NCI-H2107 treated with DMSO at 0.1 percent for 48 hours (cell line): ENCODE measurements around the gene SGSH.
"Not testable (repeated sequence)": the region's sequence is repeated elsewhere in the genome, so short reads cannot be mapped to it uniquely, and the experiment has no call there.

ENCODE experiments used
- DNase-seq: peaks from one replicate; lab custom pipeline; 2025; ENCODE audit not compliant: unreplicated experiment; lab: John Stamatoyannopoulos, UW

The SGSH gene

GRCh38 chr17:80220054-80220735 is at the start of gene SGSH, which contains the start of gene SLC26A11:
Gene SGSH (minus strand): TSS chr17:80220333. CDS start chr17:80220313, 20 bp downstream.
Gene SLC26A11 (plus strand): TSS chr17:80220427. CDS start chr17:80221561, 1,134 bp downstream.
- DNase-seq, result peak; percentile 2

GRCh38 chr17:80269405-80269807 is 49.3 kb upstream of the SGSH start:
- DNase-seq, result no peak

GRCh38 chr17:80268427-80268826 is 48.3 kb upstream of the SGSH start:
- no peak for DNase-seq

DNA sequence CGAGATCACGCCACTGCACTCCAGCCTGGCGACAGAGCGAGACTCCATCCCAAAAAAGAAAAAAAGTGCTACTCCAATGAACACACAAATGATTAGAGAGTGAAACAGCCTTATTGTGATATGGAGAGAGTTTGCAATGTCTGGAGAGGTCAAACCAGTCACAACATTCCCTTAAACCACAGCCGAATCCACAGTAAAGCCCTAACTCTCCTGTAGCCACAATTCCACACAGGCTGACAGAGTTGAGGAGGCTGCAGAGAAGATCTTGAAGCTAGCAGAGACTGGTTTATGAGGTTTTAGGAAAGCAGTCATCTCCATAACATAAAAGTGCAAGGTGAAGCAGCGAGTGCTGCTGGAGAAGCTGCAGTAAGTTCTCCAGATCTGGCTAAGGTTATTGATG is 47.3 kb upstream of the SGSH start:
- no peak for DNase-seq

- DNase-seq, result no peak
Observed at GRCh38 chr17:80265205-80266068, 45.3 kb upstream of the SGSH start.

DNA sequence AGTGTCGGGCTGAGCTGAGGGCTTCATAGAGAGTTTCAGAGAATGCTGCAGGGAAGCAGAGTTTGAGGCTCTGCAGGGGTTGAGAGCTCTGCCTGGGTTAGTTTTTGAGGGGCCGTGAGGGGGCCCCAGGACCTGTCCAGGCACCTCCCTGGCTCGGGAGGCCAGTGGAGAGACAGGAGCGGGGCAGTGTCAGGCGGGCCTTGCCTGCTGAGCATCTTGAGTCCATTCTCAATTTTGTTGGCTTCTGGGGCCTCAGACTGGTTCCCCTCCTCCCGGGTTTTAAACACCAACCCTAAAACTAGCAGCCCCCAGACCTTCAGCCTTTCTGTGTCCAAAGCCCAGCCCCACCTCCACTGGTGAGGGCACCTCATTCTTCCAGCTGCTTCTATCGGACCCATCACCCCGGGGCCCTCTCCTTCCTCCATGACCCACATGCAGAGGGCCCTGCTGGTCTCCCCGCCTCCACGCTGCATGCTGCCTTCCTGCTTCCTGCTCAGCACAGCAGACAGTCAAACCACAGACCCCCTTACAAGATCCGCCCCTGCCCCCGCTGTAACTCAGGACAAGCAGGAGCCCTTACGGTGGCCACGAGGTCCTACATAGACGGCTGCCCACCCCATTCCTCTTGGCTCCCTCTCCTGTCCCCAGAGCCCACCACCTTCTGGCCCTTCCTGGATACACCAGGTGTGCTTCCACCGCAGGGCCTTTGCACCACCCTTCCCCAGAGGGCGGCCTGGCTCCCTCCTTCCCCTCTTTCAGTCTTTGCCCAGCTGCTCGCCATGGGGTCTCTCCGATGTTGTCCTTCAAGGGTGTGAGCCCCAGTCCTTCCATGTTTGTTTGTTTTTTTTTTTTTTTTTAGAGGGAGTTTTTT is 44.3 kb upstream of the SGSH start:
- DNase-seq, result no peak

- DNase-seq, result peak; percentile 73
Observed at GRCh38 chr17:80263253-80264204, 43.4 kb upstream of the SGSH start.

DNA sequence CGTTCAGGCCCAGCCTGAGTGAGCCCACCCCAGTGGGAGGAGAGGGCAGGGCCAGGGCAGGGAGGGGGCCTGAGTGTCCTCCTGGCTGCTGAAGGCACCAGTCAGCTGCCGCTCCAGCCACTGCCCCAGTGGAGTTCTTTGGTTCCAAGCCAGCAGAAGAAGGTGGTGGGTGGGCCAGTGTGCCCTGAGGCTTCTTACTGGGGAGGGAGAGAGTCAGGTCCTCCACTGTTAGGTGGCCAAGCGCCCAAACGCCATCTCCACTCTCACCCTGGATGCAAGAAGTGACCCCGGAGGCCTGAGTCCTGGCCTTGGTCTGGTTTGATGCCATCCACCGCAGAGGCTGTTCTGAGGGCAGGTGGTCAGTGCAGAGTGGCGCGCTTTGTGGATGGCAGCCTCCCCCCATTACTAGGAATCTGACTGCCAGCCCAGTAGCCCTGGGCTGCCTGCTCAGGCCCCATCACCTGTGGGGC is 42.7 kb upstream of the SGSH start:
- no peak for DNase-seq

GRCh38 chr17:80262291-80262690 is 42.2 kb upstream of the SGSH start:
- DNase-seq, result peak; percentile 6

DNA sequence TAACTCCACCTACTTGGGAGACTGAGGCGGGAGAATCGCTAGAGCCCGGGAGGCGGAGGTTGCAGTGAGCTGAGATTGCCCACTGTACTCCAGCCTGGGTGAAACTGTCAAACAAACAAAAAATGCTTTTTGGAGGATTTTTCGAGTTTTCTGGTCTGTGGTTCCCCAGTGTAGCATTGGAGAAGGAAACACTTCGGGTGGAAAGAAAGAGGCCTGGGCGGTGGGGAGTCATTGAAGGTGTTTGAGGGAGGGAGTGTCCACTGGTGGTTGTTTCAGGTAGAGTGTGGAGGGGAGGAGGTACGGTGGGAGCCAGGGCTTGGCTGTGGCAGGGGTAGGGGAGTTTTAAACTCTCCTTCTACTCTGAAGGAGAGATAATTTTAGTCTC is 41.8 kb upstream of the SGSH start:
- no peak for DNase-seq

DNA sequence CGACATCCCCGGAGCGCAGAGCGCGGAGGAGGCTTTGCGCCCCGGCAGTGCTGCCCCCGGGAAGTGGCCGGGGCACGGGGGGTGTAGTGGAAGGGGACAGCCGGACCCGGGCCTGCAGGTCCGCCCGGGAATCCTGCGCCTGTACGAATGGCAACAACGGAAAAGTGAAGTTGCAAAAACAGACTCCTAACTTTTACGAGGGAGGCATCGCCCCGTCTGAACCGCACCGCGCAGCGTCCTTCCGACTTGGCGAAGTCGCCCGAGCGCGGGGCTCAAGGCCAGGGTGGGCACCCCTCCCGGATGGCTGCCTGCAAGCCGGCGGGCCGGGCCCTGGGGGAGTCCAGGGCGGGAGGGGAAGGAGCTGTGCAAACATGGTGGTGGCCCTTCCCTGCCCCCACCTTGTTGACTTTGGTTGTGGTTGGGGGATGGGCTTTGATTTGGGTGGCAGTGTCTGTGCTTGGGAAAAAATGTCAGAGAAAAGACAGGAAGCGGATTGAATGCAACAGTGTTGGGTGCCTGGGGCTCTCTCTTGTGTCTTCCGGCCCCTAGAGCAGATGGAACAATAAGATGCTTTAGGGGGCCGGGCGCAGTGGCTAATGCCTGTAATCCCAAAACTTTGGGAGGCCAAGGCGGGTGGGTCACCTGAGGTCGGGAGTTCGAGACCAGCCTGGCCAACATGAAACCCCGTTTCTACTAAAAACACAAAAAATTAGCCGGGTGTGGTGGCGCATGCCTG is 41.2 kb upstream of the SGSH start:
- DNase-seq, result no peak

DNA sequence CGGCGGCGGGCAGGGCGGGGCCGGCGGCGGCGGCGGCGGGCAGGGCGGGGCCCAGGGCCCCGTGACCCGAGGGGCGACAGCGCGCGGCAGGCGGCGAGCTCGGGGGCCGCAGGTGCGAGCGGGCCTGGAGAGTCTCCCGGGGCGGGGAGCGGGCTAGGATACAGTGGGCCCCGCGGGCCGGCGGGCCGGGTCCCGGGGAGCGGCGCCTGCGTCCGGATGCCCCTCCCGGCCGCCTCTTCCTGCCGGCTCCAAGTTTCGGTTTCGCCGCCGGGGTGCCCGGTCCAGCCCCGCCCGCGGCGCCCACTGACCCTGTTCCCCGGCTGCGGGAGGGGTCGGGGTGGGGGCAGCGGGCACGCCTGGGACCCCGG is 40.6 kb upstream of the SGSH start, which contains the start of gene RNF213:
RNF213 (plus strand) TSS at position 62 of the 368 bp plus-strand sequence. CDS start 2,830 bp downstream, outside the sequence.
- DNase-seq, result no peak

DNA sequence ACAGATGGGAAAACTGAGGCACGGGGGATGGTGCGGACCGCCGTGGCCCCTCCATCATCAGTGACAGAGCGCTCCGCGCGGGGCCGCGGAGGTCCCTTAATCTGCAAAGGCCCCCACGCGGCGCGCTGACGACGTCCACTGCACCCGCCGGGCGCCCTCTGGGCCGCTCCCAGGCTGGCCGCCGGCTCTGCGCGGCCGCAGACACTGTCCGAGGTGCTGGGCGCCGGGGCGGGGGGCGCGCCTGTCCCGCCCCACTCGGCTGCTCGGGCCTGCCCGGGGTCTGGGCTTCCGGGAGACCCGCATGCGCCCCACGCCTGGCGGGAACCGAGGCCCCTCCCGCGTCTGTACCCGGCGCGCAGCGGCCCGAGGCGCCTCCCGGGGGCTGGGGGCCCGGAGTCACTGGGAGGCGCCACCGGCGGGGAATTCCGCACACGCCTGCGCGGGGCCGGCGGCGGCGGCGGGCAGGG is 40.0 kb upstream of the SGSH start:
- no peak for DNase-seq

- no peak for DNase-seq
Observed at GRCh38 chr17:80259457-80260068, 39.4 kb upstream of the SGSH start.

DNA sequence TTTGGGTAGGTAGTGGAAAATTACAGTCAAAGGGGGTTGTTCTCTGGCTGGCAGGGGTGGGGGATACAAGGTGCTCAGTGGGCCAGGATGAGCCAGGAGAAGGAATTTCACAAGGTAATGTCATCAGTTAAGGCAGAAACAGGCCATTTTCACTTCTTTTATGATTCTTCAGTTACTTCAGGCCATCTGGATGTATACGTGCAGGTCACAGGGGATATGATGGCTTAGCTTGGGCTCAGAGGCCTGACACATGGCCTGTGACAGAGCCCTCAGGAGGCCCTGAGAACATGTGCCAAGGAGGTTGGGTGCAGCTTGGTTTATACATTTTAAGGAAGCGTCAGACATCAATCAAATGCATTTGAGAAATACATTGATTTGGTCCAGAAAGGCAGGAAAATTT is 38.2 kb upstream of the SGSH start:
- DNase-seq, result not testable (repeated sequence)

GRCh38 chr17:80257716-80258213 is 37.6 kb upstream of the SGSH start:
- DNase-seq, result no peak

DNA sequence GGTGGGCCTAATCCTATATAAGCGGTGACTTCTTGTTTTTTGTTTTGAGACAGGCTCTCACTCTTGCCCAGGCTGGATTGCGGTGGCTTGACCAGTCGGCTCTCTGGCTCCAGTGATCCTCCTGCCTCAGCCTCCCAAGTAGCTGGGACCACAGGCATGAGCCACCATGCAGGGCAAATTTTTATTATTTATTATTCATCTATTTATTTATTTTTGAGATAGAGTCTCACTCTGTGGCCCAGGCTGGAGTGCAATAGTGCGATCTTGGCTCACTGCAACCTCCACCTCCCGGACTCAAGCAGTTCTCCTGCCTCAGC is 35.9 kb upstream of the SGSH start:
- no peak for DNase-seq

- peak; percentile 5 for DNase-seq
Observed at GRCh38 chr17:80254396-80255251, 34.5 kb upstream of the SGSH start.
